Stimulated activated CD8-positive, alpha-beta memory T cell treated with anti-CD3 and anti-CD28 coated beads, Interleukin-2, amount 100 ng/mL, for 48 hours (primary cell): ENCODE data around the gene SLC25A3.
"Not testable (repeated sequence)": the region's sequence is repeated elsewhere in the genome, so short reads cannot be mapped to it uniquely, and the experiment has no call there.

Experiments used
- DNase-seq, 2 donors: peaks; one replicate each; pipeline ENCODE4 v3.0.0-alpha.2; 2020; ENCODE audit warnings: low read depth in 2 of 2

The SLC25A3 gene

GRCh38 chr12:98594050-98594835 is 757 bp downstream of the SLC25A3 start:
- no peak for DNase-seq

- no peak for DNase-seq
These were observed 1.9 kb downstream of the SLC25A3 start for GRCh38 chr12:98595243-98595988.

- DNase-seq = not testable (repeated sequence)
These were observed 3.8 kb downstream of the SLC25A3 start for GRCh38 chr12:98597313-98597712.

GRCh38 chr12:98601924-98602323 is 8.4 kb downstream of the SLC25A3 start:
- DNase-seq = no peak

GRCh38 chr12:98606359-98606988 is 13.0 kb downstream of the SLC25A3 start:
- DNase-seq = no peak

- DNase-seq = no peak
These were observed 17.1 kb downstream of the SLC25A3 start for GRCh38 chr12:98610596-98610995.

- no peak for DNase-seq
These were observed 19.3 kb downstream of the SLC25A3 start for GRCh38 chr12:98612696-98613334.

- no peak for DNase-seq
These were observed 25.5 kb downstream of the SLC25A3 start for GRCh38 chr12:98618952-98619351.

GRCh38 chr12:98635657-98636323 is 42.3 kb downstream of the SLC25A3 start:
- no peak for DNase-seq

GRCh38 chr12:98637068-98637467 is 43.6 kb downstream of the SLC25A3 start:
- DNase-seq = no peak

- DNase-seq = no peak
These were observed 44.5 kb downstream of the SLC25A3 start for GRCh38 chr12:98638009-98638408.

- DNase-seq = no peak
These were observed 46.0 kb downstream of the SLC25A3 start for GRCh38 chr12:98639491-98639890.

GRCh38 chr12:98642801-98643200 is 49.3 kb downstream of the SLC25A3 start:
- DNase-seq = not testable (repeated sequence)

- DNase-seq = no peak
These were observed 50.9 kb downstream of the SLC25A3 start for GRCh38 chr12:98644433-98644711.

GRCh38 chr12:98644712-98645571 is 51.5 kb downstream of the SLC25A3 start, which contains the start of the genes APAF1 and IKBIP:
Gene APAF1 (plus strand): TSS chr12:98645290. CDS start chr12:98648360, 3,070 bp downstream.
Gene IKBIP (minus strand): TSS chr12:98644788. CDS start chr12:98644701, 87 bp downstream.
- peak; percentile 96 to 98 for DNase-seq

- DNase-seq = no peak
These were observed 52.1 kb downstream of the SLC25A3 start for GRCh38 chr12:98645572-98646067.

GRCh38 chr12:98646294-98647090 is 53.0 kb downstream of the SLC25A3 start:
- DNase-seq = no peak

- no peak for DNase-seq
These were observed 57.8 kb downstream of the SLC25A3 start for GRCh38 chr12:98651328-98651727.

- no peak for DNase-seq
These were observed 60.5 kb downstream of the SLC25A3 start for GRCh38 chr12:98653866-98654493.
